GM21528 (cell line): ENCODE results near the gene CYP2U1.
"Not testable (repeated sequence)": the region's sequence is repeated elsewhere in the genome, so short reads cannot be mapped to it uniquely, and the experiment has no call there.

Experiments used
- ATAC-seq: cut with Tn5 transposase; IDR thresholded peaks from one replicate; pipeline ENCODE4 v1.9.1; 2021; ENCODE audit warnings: mild to moderate bottlenecking, moderate library complexity; ENCODE audit not compliant: unreplicated experiment, low FRiP score

The CYP2U1 gene

GRCh38 chr4:107930821-107931774 lies at the start of gene CYP2U1:
TSS of gene CYP2U1 (plus strand) at chr4:107931549. CDS start at chr4:107931644, 95 bp downstream.
- peak; percentile 97 for ATAC-seq

DNA sequence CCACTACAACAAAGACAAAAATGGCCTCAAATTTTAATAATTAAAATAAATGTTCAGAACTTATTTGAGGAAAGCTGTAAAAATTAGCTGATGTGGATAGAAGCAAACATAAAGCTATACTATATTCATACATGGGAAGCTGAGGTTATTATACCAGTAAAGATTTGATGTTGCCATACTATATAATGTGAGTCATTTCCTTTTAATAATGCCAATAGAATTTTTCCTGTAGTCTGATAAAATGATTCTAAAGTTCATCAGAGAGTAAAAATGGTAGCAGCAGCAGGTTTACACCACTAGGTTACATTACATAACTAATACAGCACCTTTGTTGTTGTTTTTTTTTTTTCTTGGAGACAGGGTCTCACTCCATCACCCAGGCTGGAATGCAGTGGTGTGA lies 45.5 kb upstream of the CYP2U1 start:
- no peak for ATAC-seq

GRCh38 chr4:107888237-107888636 lies 43.1 kb upstream of the CYP2U1 start:
- no peak for ATAC-seq

- no peak for ATAC-seq
Measured at GRCh38 chr4:107890779-107891178, 40.6 kb upstream of the CYP2U1 start.

DNA sequence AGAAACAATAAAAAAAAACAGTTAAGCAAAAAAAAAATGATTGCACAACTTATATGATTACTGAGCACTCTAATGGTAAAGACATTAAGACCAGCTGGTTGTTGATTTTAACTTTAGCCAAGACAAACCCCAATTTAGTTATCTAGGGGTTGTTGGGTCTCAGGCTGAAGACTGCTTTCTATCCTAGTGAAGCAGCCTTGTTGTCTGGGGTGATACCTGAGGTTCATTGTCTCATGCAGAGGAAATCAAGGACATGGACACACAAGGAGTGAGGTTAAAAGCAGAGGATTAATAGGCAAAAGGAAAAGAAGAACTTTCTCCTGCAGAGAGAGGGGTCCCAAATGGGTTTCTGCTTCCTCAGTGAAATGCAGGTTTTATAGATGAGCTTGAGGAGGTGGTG lies 40.0 kb upstream of the CYP2U1 start:
- no peak for ATAC-seq

DNA sequence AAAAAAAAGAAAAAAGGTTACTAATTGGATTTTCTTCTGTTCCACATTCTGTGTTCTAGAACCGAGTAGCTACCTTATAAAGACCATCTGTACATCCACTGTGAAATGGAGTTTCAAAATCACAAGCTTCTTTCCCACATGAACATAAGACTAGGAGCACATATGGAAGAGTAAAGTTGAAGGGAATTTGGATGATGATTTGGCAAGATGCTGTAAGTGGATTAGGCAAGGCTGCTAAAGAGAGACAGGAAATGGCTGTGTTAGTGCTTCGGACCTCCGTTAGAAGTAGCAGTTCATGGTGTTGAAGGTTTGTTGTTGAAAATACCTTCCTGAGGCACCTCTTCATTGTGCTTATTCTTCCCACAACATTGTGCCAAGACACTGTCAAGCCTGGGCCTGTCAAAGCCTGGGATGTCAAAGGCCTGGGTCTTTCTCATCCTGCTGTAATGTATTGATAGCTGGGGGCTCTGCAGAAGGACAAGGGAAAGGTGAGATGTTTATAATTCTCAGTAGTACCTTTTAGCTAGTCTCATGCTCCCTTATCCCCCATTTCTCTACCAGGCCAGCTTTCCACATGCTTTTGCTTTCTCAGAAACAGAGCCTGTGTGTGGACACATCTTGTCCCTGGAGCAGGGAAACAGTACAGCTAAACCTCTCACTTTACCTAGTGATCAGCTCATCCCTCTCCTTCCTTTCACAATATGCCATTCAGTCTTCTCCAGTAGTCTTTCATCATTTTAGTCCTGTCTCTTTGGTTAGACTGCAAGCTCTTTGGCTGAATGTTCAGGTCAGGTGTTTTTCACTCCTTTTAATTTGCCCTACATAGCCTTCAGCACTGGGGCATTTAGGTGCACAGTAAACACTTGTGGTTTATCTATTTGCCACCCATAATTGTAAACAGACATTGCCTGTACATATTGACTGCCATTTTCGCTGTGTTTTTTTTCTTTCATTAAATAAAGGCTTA lies 37.9 kb upstream of the CYP2U1 start:
- no peak for ATAC-seq

DNA sequence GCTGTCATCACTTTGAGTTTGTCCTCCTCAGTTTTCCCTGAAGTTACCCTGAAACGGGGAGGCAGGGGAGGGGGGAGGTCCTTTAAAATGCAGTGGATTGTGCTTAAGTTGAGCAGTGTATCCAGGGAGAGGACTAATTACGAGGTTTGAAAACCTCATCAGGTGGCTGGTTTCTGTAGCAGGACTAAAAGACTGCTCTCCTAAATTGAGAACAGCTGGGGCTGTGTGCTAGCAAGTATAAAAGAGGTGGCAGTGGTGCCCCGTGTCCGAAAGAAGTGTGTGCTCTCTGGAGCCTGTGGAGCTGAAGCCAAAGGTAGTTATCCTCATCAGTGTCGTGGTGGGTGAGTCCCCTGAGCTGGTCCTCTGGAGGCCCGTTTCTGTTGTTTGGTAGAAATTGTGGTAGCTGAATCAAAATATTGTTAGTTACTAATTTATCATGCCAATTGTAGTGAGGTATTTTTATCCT lies 37.2 kb upstream of the CYP2U1 start:
- no peak for ATAC-seq

GRCh38 chr4:107896158-107896645 lies 35.1 kb upstream of the CYP2U1 start:
- ATAC-seq: no peak

- no peak for ATAC-seq
Measured at GRCh38 chr4:107896646-107897045, 34.7 kb upstream of the CYP2U1 start.

GRCh38 chr4:107897823-107898222 lies 33.5 kb upstream of the CYP2U1 start:
- no peak for ATAC-seq

GRCh38 chr4:107900067-107900466 lies 31.3 kb upstream of the CYP2U1 start:
- ATAC-seq: no peak

DNA sequence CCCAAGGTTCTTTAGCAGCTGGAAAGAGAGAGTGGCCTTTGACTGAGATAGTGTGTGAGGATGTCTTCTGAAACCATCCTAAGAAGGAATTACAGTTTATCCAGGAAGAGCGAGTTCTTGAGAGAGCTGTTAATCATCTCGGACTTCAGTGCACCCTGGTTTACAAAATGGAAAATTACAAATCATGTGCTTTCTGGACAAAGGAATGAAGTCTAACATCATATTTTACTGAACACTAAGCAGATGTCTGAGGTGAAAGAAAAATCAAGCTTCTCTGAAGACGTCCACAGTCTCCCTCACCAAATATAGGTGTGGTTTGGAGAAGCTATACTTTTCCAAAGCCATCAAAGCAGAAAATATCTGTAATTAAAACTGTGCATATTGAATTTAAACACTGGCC lies 30.8 kb upstream of the CYP2U1 start:
- ATAC-seq: no peak

- ATAC-seq: no peak
Measured at GRCh38 chr4:107901213-107901934, 30.0 kb upstream of the CYP2U1 start.

DNA sequence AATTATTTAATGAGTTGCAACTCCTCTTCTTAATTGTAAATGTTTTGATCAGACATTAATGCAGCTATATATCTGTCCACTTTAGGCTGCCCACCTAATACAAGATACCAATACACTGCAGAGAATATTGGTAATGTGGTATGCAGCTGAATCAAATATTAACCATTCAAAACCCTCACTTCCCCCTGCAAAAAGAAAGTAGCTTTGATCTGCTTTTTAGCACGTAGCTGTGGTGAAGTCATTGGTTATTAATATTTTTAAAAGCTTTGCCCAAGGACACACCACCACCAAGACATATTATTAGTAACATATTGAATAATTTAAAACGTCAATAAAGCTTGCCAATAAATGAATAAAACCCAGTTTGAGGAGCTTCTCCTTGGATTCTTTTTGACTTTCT lies 28.6 kb upstream of the CYP2U1 start:
- ATAC-seq: peak; percentile 77

GRCh38 chr4:107905082-107905481 lies 26.3 kb upstream of the CYP2U1 start:
- ATAC-seq: not testable (repeated sequence)

DNA sequence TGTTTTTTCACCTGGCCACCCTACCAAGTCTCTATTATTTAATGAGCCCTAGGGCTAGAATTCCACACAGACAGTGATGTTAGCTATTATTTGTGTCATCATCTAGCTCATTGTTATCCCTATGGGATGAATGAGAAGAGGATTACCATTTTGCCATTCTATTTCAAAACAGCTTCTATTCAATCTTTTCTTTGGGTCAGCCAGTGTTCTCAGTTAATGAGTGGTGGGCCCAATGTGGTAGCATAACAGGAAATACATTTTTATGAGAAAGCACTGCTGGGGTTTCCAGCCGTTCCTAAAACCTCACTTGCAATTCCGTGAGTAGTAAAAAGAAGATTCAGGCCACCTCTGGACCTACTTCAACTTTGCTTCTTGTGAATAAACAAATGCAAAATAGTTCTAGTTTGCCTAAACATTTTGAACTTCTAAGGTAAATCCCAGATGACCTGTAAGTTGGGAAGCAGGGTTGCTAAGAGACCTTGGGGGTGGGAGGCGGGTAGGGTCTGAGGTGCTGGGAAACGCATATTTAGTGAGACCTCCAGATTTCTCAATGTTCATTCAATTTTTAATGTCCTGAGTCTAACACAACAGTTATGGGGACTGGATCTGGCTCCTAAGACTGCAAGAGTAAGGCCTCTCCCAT lies 24.8 kb upstream of the CYP2U1 start:
- no peak for ATAC-seq

DNA sequence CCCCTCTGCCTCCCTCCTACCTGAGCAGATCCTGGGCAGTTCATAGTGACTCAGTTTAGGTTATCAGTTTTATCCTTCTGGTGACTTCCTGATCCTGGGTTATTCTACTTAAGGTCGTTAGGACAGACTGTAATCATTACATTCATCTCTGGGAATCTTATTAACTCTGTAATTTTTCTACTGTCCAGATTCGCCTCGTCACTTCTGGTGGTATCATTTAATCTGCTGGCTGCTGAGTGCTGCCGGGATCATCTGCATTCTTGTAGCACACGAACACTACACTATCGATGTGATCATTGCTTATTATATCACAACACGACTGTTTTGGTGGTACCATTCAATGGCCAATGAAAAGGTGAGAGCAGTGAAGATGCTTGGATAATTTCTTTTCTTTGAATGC lies 23.0 kb upstream of the CYP2U1 start:
- no peak for ATAC-seq

GRCh38 chr4:107913283-107913899 lies 18.0 kb upstream of the CYP2U1 start:
- ATAC-seq: peak; percentile 83

DNA sequence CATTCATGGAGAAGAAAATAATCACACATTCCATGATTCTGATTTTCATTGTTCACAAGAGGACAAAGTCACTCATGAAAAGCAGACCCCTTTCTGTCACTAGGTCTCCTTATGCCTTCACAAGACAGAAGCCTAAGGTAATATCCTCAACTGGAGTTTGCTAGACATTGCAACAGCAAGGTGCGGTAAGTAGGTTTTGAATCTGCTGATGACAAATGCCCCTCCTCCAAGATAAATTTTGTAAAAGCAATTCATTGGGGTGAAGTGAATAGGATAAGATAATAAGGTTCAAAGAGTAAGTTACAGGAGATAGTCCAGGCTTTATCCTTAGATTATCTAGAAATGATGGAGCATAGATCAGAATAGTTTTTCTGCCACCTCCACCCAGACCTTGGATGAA lies 16.1 kb upstream of the CYP2U1 start:
- ATAC-seq: no peak
